GM21528 (cell line): ENCODE measurements around the gene TPGS1.

ENCODE experiments used
- ATAC-seq: cut with Tn5 transposase; IDR thresholded peaks from one replicate; pipeline ENCODE4 v1.9.1; 2021; ENCODE audit warnings: mild to moderate bottlenecking, moderate library complexity; ENCODE audit not compliant: unreplicated experiment, low FRiP score

Gene TPGS1

DNA sequence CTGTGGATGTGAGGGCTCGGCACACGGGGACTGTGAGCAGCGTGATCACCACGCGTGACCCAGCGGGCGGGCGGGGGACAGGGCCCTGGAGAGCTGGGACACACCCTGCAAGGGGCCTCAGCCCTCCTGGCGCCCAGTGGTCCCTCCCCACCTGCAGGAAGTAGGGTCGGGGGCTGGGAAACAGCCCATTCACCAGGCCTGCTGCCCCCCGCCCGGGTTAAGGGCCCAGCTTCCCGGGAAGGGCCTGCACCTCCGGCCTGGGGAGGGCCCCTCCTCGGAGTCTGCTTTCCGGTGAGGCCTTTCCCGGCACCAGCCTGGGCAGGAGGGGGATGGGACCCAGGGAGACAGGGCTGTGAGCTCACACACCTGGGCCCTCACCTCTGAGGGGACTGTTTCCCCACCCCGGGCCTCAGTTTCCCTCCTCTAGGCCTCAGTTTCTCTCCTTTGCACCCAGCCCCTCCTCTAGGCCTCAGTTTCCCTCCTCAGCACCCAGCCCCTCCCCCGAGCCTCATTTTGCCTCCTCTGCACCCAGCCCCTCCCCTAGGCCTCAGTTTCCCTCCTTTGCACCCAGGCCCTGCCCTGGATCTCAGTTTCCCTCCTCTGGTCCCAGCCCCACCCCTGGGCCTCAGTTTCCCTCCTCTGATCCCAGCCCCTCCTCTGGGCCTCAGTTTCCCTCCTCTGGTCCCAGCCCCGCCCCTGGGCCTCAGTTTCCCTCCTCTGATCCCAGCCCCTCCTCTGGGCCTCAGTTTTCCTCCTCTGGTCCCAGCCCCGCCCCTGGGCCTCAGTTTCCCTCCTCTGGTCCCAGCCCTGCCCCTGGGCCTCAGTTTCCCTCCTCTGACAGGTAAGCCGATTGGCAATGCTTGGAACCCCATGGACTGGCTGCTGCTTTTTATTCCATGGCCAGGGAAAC is 12.9 kb upstream of the TPGS1 start:
- ATAC-seq = no peak

DNA sequence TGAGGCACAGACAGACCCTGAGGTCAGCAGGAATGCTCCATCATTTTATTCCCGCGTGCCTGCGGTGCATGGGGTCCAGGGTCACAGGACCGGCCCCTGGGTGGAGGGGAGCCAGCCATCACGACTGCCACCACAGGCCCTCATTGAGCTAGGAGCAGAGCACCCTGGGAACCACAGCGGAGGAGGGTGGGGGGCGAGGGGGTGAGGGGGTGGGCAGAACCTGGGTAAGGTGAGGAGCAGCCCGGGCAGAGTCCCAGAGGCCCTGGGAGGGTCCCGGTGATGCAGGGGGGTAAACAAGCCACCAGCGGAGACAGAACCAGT is 12.3 kb upstream of the TPGS1 start:
- no peak for ATAC-seq

- ATAC-seq = no peak
These were observed 11.7 kb upstream of the TPGS1 start for GRCh38 chr19:495402-496111.

DNA sequence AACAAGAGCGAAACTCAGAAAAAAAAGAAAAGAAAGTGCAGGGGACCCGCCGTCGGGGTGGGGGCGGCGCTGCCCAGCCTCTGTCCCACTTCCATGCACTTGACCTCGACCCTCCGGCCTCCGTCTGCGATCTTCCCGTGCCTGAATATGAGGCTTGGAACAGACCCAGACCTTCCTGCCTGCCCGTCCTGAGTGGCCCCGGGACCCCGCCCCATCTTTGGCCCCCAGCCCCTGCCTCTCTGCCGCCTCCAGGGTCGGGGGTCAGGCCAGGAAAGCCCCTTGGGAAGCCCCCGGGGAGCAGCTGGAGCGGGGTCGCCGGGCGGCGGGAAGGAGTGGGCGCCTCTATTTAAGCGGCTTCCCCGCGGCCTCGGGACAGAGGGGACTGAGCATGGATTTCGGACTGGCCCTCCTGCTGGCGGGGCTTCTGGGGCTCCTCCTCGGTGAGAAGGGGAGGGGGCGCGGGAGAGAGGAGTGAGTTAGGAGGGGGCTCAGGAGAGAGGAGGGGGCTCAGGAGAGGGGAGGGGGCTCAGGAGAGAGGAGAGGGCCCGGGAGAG is 11.1 kb upstream of the TPGS1 start, which contains the start of gene MADCAM1:
Gene MADCAM1 (plus strand): TSS at position 375 of the 554 bp plus-strand sequence. CDS start 14 bp downstream, at position 389.
- ATAC-seq = no peak

DNA sequence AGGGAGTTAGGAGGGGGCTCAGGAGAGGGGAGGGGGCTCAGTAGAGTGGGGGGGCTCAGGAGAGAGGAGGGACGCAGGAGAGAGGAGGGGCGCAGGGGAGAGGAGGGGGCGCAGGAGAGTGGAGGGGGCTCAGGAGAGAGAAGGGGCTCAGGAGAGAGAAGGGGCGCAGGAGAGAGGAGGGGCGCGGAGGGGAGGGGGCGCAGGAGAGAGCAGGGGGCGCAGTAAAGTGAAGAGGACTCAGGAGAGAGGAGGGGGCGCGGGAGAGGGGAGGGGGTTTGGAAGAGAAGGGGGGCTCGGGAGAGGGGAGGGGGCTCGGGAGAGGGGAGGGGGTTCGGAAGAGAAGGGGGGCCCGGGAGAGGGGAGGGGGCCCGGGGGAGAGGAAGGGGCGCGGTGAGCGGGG is 10.3 kb upstream of the TPGS1 start:
- ATAC-seq = no peak

- no peak for ATAC-seq
These were observed 9.8 kb upstream of the TPGS1 start for GRCh38 chr19:497491-497868.

- ATAC-seq = no peak
These were observed 9.3 kb upstream of the TPGS1 start for GRCh38 chr19:497869-498510.

DNA sequence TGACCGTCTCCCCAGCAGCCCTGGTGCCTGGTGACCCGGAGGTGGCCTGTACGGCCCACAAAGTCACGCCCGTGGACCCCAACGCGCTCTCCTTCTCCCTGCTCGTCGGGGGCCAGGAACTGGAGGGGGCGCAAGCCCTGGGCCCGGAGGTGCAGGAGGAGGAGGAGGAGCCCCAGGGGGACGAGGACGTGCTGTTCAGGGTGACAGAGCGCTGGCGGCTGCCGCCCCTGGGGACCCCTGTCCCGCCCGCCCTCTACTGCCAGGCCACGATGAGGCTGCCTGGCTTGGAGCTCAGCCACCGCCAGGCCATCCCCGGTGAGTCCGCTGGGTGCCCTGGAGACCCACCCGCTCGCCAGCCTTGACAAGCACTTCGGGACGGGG is 8.8 kb upstream of the TPGS1 start:
- ATAC-seq = no peak

DNA sequence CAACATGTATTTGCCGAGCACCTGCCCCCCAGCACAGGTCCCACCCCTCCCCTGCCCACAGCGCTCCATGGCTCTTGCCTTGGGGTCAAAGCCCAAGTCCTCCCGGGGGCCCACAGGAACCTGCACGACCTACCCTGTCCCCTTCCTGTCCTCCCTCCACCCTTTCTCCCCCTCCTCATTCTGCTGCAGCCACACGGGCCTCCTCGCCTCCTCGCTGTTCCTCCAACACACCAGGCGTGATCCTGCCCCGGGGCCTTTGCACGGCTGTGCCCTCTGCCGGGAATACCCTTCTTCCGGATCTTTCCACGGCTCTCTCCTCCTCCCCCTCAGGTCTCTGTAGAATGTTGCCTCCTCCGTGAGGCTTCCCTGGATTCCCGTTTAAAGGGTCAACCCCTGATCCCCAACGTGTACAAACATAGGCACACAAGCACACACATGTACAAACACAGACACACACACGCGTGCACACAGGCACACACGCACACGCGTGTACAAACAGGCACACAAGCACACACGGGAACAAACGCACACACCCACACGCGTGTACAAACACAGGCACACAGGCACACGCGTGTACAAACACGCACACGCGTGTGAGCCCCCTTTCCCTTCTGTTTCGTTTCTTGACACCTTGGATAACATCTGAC is 8.2 kb upstream of the TPGS1 start:
- ATAC-seq = no peak

DNA sequence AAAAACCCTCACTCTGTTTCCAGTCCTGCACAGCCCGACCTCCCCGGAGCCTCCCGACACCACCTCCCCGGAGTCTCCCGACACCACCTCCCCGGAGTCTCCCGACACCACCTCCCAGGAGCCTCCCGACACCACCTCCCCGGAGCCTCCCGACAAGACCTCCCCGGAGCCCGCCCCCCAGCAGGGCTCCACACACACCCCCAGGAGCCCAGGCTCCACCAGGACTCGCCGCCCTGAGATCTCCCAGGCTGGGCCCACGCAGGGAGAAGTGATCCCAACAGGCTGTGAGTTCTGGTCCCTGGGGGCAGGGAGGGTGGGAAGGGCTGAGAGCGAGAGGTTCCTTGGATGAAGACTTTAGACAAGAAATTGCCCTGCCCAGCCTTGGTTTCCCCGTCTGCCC is 5.7 kb upstream of the TPGS1 start:
- ATAC-seq = no peak

DNA sequence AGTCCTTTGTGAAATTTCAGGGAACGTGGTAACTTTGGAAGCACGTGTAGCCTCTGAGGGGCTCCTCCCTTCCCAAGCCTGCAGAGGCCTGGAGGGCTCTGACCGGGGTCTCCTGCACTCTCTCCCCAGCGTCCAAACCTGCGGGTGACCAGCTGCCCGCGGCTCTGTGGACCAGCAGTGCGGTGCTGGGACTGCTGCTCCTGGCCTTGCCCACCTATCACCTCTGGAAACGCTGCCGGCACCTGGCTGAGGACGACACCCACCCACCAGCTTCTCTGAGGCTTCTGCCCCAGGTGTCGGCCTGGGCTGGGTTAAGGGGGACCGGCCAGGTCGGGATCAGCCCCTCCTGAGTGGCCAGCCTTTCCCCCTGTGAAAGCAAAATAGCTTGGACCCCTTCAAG is 2.7 kb upstream of the TPGS1 start:
- ATAC-seq = no peak

DNA sequence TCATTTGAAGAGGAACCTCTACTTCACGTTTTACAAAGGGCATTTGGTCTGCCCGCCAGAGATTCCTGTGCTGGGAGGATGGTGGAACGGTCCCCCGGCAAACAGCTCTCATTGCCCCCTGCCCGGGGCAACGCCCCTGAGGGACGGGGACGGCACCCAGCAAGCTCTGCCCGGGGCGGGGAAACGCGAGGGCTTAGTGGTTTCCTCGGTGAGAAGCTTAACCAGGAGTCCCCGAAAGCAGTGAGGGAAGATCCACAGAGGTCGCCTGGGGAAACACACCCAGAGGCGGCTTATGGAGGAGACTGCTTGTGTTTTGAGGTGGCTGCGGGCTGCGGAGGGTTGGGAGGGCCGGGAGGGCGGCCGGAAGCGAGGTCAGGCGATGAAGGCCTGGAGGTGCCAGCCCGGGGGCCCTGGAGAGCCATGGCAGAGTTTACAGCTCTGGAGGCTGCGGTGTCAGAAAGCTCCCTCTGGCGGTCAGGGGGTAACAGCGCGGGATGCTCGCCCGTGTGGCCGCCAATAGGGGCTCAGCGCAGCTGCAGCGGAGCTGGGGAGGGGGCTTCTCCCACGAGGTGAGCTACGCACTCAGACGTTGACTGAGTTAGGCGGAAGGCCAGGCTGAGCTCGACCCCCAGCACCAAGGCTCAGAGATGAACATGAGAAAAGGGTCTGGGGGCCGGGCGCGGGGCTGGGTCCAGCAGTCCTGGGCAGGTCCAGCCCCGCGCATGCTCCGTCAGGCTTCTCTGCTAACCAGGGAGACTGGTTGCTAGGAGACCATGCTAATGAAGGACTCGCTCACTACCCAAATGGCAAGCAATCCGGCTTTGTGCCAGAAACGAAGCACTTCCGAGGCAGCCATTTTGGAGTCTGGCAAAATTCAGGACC is 652 bp upstream of the TPGS1 start:
- peak; percentile 64 for ATAC-seq

DNA sequence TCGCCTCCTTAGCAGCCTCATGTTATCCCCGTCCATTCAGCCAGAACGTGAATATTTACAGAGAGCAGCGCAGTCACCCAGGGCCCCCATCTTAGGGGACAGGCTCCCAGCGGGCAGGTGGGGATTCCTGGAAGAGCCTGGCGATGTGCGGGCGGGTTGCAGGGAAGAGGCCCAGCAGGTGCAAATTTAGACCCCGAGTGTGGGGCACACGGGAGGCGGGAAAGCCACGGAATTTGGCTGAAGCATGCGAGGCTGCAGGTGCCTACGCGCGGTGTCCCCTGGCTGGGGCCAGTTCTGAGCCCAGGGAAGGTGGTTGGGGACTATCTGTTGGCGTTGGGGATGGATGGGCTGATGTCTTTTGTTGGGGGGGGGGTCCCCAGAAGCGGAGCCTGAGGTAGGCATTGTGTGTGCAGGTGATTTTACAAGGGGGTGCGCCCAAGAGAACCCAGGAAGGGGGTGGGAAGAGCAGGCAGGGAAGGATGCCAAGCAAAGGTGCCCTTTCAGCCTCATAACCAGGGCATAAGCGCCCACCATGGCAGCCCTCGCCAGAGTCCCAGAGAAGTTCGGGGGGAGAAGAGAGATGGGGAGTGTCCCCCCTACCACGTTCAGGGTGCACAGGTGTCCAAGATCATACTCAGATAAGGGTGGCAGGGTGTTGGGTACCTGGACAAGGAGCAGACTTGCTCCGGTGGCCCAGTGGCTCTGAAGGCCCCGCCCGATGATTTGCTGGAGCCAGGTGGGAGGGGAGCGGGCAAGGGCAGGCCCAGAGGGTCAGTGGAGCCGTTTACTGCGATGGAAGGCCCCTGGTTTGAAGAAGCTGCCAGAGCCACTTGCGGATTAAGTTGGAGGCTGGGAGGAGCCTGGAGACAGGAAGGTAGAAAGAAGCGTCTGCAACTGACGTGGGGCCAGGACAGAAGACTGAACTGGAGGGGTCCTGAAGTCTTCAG is 1.2 kb downstream of the TPGS1 start:
- no peak for ATAC-seq

DNA sequence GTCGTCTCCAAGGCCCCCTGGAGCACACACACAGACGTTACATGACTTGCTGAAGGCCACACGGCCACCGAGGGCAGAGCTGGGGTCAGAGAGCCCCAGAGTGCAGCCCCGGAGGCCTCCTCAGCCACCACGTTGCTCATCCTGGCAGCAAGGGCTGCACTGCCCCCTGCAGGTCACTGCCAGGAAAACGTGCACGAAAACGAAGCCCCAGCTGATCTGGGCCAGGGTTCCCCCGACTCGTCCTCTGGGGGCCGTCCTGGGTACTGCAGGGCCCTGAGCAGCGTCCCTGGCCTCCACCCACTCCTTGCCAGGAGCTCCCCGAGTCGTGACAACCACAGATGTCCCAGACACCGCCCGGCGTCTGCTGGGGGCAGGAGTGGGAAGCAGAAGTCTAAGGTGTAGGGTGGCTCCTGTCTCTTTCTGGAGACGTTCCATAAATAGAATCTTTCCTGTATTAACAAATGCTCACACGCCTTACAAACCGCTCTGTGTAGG is 3.4 kb downstream of the TPGS1 start:
- no peak for ATAC-seq

GRCh38 chr19:511101-511851 is 4.0 kb downstream of the TPGS1 start:
- no peak for ATAC-seq

- ATAC-seq = no peak
These were observed 5.5 kb downstream of the TPGS1 start for GRCh38 chr19:512547-513365.
